NCI-H2196 treated with DMSO at 0.1 percent for 48 hours (cell line): Measurements from ENCODE around the gene MYOM3.

Experiments used
- DNase-seq: peaks from one replicate; lab custom pipeline; 2025; ENCODE audit not compliant: unreplicated experiment; lab: John Stamatoyannopoulos, UW

The MYOM3 gene

DNA sequence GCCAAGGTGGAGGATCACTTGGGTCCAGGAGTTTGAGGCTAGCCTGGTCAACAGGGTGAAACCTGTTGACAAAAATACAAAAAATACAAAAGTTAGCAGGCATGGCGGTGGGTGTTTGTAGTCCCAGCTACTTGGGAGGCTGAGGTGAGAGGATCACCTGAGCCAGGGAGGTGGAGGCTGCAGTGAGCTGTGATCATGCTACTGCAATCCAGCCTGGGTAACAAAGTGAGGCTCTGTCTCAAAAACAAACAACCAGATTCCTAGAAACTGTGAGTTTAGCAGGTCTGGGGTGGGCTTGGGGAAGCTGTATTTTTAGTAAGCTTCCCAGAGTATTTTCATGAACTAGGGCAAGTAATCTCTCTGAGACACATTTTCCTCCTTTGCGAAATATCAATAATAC, 5.2 kb upstream of the MYOM3 start:
- no peak for DNase-seq

DNA sequence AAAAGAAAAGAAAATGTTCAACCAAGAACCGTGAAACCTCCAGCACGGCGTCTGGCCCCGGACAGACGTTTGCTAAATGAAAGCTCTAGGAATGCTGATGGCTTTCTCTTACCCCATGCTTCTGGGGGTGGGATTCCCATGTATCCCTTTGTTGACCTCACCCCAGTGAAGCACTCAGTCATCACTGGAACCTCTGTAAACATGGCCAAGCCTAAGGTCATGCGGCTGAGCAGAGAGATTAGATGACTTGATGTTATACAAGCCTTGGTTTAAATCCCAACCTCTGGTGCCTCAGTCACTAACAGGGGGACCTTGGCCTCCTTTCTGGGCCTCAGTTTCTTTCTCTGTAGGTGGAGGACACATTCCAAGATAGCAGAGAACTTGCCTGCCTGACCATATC, 2.8 kb upstream of the MYOM3 start:
- DNase-seq = no peak

DNA sequence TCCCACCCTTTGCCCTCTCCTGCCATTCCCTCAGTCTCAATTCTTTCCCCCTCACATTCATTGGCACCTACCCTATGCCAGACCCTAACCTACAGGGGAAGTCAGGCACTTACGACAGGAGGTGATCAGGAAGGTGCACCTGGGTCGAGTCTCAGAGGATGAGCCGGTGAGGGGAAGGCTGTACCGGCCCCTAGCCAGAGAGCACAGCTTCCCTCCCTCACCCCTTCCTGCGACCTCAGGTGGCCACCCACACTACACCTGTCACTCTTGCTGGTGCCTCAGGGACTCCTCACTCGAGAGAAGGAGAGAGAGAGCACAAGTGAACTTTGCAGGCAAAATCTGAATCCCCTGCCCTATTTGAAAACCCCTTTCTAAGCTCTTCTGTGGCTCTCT, 1.7 kb upstream of the MYOM3 start:
- DNase-seq = no peak

DNA sequence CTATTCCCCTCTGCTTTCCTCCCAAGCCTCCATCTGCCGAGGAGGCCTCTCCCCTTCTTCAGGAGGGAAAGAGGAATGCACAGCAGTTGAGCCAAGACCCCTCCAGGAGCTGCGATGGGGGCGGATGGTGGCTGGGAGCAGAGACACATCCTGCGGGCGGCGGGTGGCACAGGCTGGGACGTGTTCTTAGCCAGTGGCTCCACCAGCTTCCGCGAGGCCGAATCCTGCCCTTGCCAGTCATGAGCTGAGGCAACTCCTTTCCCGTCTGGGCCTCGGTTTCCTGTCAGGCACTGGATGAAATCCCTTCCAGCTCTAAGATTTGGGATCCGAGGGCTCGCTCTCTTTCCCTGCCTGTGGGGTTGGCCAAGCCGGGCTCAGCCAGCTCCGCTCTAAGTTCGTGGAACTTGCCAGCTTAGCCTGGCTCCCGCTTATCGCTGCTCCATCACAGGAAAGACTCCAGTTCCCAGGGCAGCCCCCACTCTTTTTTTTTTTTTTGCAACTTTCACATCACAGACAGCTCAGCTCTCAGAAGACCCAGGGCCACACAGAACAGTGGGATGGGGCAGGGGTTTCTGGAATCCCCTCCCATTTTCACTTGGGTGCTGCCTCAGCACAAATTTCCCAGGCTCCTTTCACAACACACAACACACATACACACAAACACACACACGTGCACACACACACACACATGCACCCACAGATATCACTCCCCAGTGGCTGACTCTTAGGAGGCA, 506 bp downstream of the MYOM3 start:
- DNase-seq = no peak

DNA sequence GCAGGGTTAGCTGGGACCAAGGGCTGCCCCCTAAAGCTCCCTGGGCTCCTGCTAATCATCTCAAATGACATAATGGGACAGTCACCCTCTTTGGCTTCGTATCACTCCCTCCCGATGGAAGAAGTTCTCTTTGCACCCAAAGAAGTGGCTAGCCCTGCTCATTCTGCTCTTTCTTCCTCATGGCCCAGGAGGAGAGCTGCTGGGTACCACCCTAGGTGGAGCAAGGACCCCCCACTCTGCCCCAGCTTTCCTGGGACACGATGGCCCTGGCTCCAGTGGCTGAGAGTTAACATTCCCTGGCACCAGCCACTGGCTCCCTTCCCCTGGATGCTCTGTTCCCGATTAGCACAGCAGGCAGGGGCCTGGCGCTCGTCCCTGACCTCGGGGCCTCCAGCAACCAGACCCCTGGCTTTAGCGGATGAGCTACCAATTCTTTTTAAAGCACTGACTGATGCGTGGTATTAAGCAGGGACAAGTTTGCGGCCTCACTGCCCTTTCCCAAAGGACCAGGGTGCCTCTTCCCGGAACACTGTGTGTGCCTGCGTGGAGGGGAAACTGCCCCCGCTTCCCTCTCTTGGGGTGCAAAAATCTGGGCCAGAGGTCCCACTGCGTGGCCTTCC, 1.2 kb downstream of the MYOM3 start:
- no peak for DNase-seq

DNA sequence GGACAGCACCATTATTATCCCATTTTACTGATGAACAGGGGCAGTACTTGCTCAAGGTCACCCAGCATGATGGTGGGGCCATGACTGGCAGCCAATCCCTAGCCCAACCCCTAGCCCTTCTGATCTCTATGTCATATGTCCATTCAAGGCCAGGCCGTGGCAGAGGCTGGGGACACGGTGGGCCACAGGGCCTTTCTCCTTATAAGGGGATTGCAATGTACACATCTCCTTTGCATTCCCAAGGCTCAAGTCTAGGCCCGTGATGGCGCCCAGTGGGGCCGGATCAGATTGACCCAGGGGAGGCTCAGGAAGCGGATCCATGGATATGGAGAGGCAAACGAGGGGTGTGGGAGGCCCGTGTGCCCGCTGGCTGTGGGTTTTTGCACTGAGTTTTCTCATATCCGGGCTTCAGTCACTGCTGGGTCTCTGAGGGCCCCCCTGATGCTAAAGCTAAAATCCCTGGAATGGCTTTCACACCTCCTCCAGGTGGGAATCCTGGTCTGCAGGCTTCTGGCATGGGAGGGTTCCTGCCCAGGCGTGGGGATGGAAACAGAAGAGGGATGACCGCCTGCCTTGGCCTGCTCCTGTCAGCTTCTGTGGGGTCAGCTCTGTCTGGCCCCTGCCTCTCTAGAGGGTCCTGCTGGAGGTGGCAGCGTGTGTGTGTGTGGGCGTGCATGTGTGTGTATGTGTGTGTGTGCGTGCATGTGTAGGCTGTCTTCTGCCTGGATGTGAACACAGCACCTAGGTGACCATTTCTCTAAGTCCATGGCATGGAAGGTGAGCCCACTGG, 2.1 kb downstream of the MYOM3 start:
- no peak for DNase-seq

DNA sequence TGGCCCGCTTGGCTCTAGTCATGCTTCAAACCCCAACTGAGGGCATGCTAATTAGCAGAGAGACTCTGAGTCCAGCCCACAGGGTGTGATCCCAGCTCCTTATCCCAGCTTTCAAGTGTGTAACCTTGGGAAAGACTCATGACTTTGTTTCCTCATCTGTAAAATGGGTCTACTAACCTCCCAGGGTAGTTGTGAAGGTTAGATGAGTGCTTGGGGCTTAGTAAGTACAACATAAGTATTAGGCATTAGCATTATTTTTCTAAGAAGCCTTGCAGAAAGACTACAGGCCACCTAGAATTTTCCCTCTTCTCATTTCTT, 2.8 kb downstream of the MYOM3 start:
- DNase-seq = no peak

DNA sequence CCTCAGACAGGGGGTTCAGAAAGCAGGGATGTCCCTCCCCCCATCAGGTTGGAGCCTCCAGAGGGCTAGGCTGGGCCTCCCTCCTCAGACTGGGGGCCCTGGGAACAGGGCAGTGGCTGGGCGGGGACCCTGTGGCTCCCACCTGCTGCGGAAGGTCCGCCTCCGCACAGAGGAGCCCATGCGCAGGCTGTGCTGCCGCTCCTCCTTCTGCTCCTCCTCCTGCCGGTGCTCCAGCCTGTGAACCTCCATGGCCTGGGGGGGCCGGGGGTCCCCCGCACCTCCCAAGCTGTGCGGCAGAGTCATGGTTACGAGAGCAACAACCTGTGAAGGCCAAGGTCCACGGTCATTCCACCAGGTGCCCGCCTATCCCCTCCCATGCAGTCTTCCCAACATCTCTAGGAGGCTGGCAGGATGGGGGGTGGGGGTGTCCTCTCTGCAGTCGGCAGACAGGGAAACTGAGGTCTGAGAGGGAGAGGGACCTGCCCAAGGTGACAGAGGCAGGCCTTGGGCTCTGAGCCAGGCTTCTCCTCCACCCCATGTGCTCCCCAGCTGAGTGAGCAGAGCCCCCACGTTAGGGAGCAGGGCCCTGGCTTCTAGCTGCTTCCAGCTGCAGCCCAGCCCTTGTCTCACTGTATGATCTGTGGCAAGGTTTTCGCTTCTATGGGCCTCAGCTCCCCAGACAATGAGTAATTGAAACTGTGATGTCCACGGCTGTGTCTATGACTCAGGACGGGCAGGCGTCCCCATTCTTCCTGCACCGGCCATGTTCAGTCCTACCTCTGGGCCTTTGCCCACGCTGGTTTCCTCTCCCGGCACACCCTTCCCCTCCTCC, 3.4 kb downstream of the MYOM3 start:
- DNase-seq = no peak

DNA sequence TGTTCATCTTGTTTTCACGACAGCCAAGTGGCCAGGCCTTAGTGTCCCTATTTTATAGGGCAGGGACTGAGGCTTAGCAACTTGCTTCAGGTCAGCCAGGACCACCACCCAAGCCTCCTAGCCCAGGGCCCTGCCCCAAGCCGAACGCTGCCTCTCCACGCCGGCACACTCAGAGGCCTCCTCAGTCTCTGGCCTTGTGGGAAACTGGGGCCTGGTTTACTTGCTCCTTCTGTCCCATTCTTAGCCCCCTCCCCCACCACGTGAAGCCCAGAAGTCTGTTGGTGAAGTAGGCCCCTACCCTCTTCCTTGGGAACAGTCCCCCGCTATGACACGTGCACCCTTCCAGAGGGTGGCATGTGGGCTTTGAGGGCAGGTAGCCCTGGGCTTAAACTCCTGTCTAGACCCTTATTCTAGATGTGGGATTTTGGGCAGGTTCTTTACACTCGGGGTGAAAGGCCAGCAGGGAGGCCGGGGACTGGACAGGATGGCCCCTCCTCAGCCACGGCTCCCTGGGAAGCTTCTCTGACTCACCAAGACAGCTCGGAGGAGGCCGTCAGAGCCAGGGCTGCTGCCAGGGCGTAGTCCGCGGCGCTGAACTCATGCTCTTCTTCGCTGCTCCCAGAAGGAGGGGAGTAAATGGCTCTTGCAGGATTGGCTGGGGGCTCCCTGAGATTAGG, 4.3 kb downstream of the MYOM3 start:
- DNase-seq = no peak

DNA sequence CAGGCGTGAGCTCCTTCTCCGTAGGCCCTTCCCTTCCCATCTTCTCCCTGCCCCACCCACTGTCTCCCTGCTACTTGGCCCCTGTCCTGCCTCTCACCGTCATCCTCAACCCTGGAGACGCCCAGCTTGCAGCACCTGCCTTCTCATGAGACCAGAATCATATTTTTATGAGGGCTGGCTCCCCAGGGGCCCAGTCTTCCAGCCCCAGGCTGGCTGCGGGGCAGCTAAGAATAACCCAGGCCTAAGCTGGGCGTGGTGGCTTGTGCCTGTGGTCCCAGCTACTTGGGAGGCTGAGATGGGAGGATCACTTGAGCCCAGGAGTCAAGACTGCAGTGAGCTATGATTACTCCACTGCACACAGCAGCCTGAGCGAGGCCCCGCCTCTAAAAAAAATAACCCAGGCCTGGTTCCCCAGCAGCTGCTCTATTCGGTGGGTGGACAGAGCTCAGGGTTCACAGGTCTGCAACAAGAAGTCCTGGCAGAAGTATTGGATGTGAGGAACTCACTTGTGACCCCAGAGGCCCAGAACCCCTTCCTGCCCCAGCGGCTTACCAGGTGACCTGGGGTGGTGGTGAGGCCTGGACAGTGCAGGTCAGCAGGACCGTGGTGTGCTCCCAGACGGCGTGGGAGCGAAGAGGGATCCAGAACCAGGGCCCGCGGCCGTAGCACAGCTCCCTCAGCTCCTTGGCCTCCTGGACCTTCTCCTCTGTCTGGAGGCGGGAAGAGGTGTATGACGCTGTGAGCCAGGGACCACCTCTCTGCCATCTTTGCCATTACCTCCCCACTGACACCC, 6.4 kb downstream of the MYOM3 start:
- DNase-seq = no peak

DNA sequence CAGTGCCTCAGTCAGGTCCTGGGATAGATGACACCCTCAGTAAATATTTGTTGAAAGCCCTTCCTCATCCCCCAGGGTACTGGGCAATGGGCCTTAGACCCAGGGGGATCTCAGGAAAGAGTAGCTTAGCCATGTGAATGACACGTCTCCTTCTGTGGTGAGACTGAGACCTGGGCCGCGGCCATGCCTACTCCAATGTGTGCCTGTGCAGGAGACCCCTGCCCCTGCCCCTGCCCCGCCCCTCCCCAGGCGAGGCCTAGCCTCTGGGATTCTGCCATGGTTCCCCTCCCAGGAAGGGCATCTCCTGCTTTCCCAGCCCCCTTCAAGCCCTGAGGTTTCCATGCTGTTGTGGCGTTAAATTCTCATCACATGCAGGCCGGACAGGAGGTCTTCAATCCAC, 7.1 kb downstream of the MYOM3 start:
- no peak for DNase-seq

DNA sequence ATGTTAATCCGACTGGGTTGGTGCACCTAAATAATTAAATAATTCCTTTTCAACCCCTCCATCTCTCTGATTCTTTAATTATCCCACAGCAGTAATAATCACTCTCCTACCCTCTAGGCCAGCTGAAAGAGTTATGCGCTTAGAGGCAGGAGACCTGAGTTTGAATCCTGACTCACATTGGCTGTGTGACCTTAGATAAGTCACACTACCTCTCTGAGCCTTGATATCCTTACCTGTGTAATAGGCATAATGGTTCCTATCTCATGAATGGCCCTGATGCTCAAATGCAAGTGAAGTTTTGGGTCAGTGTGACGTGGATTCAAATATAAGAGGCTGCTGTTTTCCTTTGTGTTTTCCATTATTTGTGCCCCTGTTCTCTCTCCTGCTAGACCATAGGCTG, 8.1 kb downstream of the MYOM3 start:
- DNase-seq = no peak

DNA sequence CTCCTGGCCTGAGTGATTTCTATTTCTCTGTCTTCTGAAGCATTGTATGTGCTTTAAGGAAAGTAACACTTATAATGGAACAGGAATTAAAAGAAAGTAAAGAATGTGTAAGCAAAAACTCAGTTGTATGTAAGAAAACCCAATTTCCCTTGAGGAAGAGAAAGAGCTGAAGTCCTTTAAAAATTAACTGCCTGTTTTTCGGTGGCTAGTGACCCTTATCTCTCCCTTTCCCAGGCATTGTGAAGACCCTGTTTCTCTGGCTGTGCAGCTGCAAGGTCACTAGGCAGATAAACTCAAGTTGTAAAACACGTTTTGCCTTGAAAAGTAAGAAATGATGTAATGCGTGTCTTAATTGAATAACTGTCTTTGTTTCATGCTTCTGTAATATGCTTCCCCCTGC, 8.5 kb downstream of the MYOM3 start:
- no peak for DNase-seq

DNA sequence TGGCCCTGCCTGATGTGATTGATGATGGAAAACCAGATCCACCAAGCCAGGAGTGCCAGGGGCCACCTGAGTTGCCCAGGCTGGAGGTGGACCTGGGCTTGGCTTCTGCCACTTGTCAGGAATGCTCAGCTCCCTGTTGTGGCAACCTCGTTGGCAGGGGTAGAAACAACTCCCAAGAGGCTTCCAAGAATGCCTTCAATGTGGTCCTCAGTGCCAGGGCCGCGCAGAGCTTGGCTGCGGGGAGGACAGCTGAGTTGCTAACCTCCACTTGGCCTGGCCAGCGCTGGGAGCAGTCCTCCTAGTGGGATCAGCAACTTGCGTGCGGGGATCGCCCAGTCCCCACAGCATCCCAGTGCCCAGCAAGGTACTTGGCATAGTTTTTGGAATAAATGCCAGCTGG, 9.0 kb downstream of the MYOM3 start:
- no peak for DNase-seq

DNA sequence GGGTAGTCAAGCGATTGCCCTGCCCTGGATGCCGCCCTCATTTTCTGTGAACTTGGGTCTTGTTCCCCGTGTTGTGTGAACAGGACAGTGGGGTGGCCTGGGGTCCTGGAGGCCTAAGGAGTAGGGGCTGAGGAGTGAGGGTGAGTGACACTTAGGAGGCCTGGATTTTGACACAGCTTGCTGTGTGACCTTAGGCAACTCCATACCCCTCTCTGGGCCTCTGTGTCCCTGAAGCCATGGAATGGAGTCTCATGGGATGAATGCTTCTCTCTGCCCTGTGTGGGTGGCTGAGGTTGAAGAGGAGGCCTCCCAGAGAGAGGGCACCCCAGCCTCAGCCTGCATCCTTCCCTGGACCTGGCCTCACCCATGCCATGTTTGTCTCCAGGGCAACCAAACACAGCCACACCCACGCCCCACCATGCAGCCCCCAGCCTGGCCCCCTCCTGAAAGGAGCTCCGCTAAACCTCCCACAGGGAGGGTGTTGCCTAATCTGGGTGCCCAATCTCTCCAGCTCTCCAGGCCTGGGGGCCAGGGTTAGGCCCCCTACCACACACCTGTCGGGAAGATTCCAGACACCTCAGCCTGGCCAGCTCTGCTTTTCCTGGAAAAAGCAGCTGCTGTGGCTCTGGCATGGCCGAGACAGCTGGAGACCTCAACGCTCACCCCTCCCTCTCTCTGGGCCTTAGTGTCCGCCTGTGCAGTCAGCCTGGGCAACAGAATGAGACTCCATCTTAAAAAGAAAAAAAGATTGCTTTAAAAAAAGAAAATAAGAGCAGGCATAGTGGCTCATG, 9.9 kb downstream of the MYOM3 start:
- no peak for DNase-seq

DNA sequence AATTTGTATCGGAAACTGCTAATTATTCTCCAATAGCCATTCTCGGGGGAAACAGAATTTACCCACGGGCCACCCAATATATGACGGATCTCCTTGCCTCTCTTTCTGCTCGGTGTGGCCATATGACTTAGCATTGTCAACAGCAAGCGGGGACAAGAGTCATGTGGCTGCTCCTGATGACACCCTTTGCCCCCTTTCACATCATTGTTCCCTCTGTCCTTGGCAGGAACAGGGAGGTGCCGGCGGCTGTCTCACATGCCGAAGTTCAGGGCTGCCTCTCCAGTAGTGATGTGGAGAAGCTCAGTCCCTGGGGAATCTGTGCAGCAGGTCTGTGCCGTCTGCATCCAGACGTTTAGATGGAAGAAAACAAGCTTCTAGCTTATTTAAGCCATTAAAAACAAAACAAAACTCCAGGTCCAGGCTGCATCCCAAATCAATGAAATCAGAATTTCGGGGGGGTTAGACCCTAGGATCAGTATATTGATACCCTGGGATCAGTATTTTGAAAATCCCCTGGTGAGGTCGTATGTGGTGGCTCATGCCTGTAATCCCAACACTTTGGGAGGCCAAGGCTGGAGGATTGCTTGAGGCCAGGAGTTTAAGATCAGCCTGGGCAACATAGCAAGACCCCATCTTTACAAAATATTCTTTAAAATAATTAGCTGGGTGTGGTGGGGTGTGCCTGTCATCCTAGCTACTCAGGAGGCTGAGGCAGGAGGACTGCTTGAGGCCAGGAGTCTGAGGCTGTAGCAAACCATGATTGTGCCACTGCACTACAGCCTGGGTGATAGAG, 10.8 kb downstream of the MYOM3 start:
- no peak for DNase-seq

DNA sequence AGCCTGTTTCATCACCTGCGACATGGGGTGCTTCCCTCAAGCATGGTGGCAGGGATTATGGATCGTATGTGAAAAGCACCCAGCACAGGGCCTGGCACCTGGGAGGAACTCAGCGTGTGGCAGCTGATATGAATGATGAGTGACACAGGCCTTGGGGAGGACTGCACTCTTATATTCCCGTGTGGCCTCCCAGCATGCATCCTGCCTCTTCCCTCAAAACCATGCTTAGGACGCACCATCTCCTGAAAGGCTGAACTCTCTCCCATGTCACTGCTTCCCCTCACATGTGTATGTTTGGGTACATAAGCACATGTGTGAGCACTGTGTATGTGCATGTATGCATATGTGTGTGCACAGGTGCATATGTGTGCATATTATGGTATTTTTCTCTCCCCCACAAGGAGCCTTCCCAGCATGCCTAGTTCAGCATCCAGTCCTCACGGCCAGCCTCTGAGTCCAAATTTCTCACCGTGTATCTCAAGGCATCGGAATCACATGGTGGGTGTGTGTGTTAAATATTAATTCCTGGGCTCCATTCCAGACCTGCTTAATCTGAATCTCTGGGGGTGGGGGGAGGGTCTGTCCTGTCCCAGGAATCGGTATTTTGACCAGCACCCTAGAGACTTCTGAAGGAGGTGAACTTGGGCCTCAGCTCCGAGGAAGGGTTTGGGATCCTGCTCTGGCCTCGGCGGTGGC, 12.8 kb downstream of the MYOM3 start:
- DNase-seq = no peak

DNA sequence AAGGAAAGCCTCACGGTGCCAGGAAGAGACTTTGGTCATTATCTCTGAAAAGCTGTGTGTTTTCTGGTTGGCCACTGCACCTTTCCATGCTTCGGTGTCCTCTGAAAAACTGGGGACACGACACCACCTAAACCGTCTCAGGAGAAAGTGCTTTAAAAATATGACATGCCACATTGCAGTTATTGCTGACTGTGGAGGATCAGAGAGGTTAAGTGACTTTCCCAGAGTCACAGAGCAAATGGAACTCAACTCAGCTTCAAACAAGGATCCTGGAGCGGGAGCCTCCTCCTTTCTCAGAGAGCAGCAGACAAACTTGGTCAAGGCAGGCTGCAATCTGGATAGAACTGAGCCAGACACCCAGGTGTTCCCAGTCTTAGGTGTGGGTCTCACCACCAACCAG, 13.8 kb downstream of the MYOM3 start:
- DNase-seq = no peak
